ENCODE data around the gene STOM. TPM values are rescaled to one million over a fixed set of nuclear protein-coding genes. Genes with fewer than 3 reads are reported as not detected.
A peak's percentile ranks its signal among the peaks of the same experiment; 100 is the strongest.

The STOM gene
- total and polyA plus RNA-seq, 4 donors = 80.0 to 384 (median 245) TPM

- Histone ChIP-seq H3K4me3 (ENCODE audit: low read length in 2 of 2) (no peak overlapping the region), H3K9me3 (ENCODE audit: control insufficient read depth, low read length) (no peaks in the 10 kb centered on the region), H3K4me1 (ENCODE audit: control insufficient read depth in 1 of 2, insufficient read depth in 2 of 2, low read length in 2 of 2) (no peaks in the 10 kb centered on the region), H3K36me3 (ENCODE audit: control insufficient read depth in 1 of 2, insufficient read depth in 2 of 2, low read length in 1 of 2) (peaks cover 0 to 32% of the 10 kb centered on the region in 2 donors), H3K27ac (ENCODE audit: low read depth in 1 of 2, low read length in 2 of 2) (no peak overlapping the region), H3K27me3 (ENCODE audit: control insufficient read depth in 1 of 2, insufficient read depth in 2 of 2, low read length in 1 of 2) (no peaks in the 10 kb centered on the region)
- intact Hi-C loops (cut with DNase I) = no loop called here
- 95 to 97% methylated on average over 10 of the region's 10 CpGs for WGBS, 2 donors
- DNase-seq (peak in 1 of 2 donors; percentile 55), ATAC-seq (ENCODE audit: low FRiP score) (no peak)
Measured at GRCh38 chr9:121313458-121314152, 56.4 kb downstream of the STOM start.

DNA sequence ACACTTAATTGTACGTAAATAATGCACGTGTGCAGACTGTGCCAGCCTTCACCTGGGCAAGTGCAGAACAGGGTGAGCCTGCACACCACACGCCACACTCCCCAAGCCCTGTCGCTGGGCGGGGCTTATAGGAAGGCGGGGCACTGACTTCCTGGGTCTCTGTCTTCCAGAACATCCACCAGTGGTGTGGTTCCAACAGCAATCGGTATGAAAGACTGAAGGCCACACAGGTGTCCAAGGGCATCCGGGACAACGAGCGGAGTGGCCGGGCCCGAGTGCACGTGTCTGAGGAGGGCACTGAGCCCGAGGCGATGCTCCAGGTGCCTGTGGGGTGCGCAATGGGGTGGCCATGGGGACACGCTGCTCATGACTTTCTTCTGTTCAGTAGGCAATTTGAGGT lies 57.9 kb downstream of the STOM start:
- H3K36me3 ChIP-seq (ENCODE audit: control insufficient read depth in 1 of 2, insufficient read depth in 2 of 2, low read length in 1 of 2) = peaks cover 2 to 32% of the 10 kb centered on the region in 2 donors
- 90% methylated on average over 17 of the region's 17 CpGs for WGBS, 2 donors
- no peaks in the 10 kb centered on the region for H3K27me3 ChIP-seq (ENCODE audit: control insufficient read depth in 1 of 2, insufficient read depth in 2 of 2, low read length in 1 of 2)
- intact Hi-C loops (cut with DNase I) = no loop called here
- H3K4me3 ChIP-seq (ENCODE audit: low read length in 2 of 2) = no peak overlapping the region
- DNase-seq (peak in 1 of 2 donors; percentile 62), ATAC-seq (ENCODE audit: low FRiP score) (no peak)
- no peaks in the 10 kb centered on the region for H3K9me3 ChIP-seq (ENCODE audit: control insufficient read depth, low read length)
- no peak overlapping the region for H3K27ac ChIP-seq (ENCODE audit: low read depth in 1 of 2, low read length in 2 of 2)
- no peaks in the 10 kb centered on the region for H3K4me1 ChIP-seq (ENCODE audit: control insufficient read depth in 1 of 2, insufficient read depth in 2 of 2, low read length in 2 of 2)

DNA sequence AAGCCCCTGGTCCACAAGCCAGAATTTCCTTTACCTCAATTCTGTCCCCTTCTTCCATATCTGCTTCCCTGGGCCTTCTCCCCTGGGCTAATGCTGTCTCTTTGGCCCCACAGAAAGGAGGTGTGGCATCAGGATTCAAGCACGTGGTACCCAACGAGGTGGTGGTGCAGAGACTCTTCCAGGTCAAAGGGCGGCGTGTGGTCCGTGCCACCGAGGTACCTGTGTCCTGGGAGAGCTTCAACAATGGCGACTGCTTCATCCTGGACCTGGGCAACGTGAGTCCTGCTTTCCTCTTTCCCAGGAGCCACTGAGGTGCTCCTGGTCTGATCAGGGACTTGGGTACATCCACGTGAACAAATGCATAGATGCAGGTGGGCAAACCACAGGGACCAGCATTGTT lies 59.5 kb downstream of the STOM start:
- Histone ChIP-seq H3K27me3 (ENCODE audit: control insufficient read depth in 1 of 2, insufficient read depth in 2 of 2, low read length in 1 of 2) (no peaks in the 10 kb centered on the region), H3K9me3 (ENCODE audit: control insufficient read depth, low read length) (no peaks in the 10 kb centered on the region), H3K4me1 (ENCODE audit: control insufficient read depth in 1 of 2, insufficient read depth in 2 of 2, low read length in 2 of 2) (no peaks in the 10 kb centered on the region), H3K36me3 (ENCODE audit: control insufficient read depth in 1 of 2, insufficient read depth in 2 of 2, low read length in 1 of 2) (peaks cover 2 to 30% of the 10 kb centered on the region in 2 donors), H3K4me3 (ENCODE audit: low read length in 2 of 2) (no peak overlapping the region), H3K27ac (ENCODE audit: low read depth in 1 of 2, low read length in 2 of 2) (no peak overlapping the region)
- ATAC-seq (ENCODE audit: low FRiP score) (no peak), DNase-seq (peak in 1 of 2 donors; percentile 37)
- intact Hi-C loops (cut with DNase I) = no loop called here
- 74 to 78% methylated on average over 9 of the region's 9 CpGs for WGBS, 2 donors

- Histone ChIP-seq H3K9me3 (ENCODE audit: control insufficient read depth, low read length) (no peaks in the 10 kb centered on the region), H3K27me3 (ENCODE audit: control insufficient read depth in 1 of 2, insufficient read depth in 2 of 2, low read length in 1 of 2) (no peaks in the 10 kb centered on the region), H3K27ac (ENCODE audit: low read depth in 1 of 2, low read length in 2 of 2) (peak overlapping the region in 1 of 2 donors; percentile 26), H3K4me3 (ENCODE audit: low read length in 2 of 2) (no peak overlapping the region), H3K4me1 (ENCODE audit: control insufficient read depth in 1 of 2, insufficient read depth in 2 of 2, low read length in 2 of 2) (peaks cover 0 to 3% of the 10 kb centered on the region in 2 donors), H3K36me3 (ENCODE audit: control insufficient read depth in 1 of 2, insufficient read depth in 2 of 2, low read length in 1 of 2) (peaks cover 2 to 30% of the 10 kb centered on the region in 2 donors)
- ATAC-seq (ENCODE audit: low FRiP score) (no peak), DNase-seq (no peak)
- intact Hi-C loops (cut with DNase I) = no loop called here
- WGBS, 2 donors = 80 to 97% methylated on average over 7 of the region's 7 CpGs
Measured at GRCh38 chr9:121309833-121310425, 60.1 kb downstream of the STOM start.

- intact Hi-C loops (cut with DNase I) = no loop called here
- Histone ChIP-seq H3K27me3 (ENCODE audit: control insufficient read depth in 1 of 2, insufficient read depth in 2 of 2, low read length in 1 of 2) (no peaks in the 10 kb centered on the region), H3K36me3 (ENCODE audit: control insufficient read depth in 1 of 2, insufficient read depth in 2 of 2, low read length in 1 of 2) (peaks cover 2 to 34% of the 10 kb centered on the region in 2 donors), H3K4me3 (ENCODE audit: low read length in 2 of 2) (no peak overlapping the region), H3K27ac (ENCODE audit: low read depth in 1 of 2, low read length in 2 of 2) (peak overlapping the region in 1 of 2 donors; percentile 26), H3K4me1 (ENCODE audit: control insufficient read depth in 1 of 2, insufficient read depth in 2 of 2, low read length in 2 of 2) (peaks cover 0 to 3% of the 10 kb centered on the region in 2 donors), H3K9me3 (ENCODE audit: control insufficient read depth, low read length) (no peaks in the 10 kb centered on the region)
- DNase-seq (no peak), ATAC-seq (ENCODE audit: low FRiP score) (no peak)
- 87 to 89% methylated on average over 6 of the region's 6 CpGs for WGBS, 2 donors
Measured at GRCh38 chr9:121309171-121309570, 60.9 kb downstream of the STOM start.

DNA sequence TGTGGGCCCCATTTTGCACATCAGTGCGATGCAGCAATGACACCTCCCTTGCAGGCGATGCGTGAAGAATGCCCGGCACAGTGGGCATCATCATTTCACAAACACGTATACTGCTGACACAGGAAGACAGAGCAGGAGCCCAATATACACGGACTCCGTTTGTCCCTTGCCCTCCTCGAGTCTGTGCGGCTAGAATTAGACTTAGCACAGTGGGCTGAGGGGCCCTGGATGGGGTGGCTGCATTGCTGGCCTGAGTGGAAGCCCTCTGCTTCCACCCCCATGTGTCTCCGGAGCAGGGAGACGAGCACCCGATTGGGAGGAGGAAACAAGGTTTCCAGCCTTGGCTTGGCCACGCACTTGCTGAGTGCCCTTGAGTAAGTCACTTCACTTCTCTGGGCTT lies 61.3 kb downstream of the STOM start:
- ATAC-seq (ENCODE audit: low FRiP score) (no peak), DNase-seq (peak in 1 of 2 donors; percentile 59)
- H3K9me3 ChIP-seq (ENCODE audit: control insufficient read depth, low read length) = no peaks in the 10 kb centered on the region
- no peak overlapping the region for H3K27ac ChIP-seq (ENCODE audit: low read depth in 1 of 2, low read length in 2 of 2)
- intact Hi-C loops (cut with DNase I) = no loop called here
- H3K4me3 ChIP-seq (ENCODE audit: low read length in 2 of 2) = no peak overlapping the region
- no peaks in the 10 kb centered on the region for H3K27me3 ChIP-seq (ENCODE audit: control insufficient read depth in 1 of 2, insufficient read depth in 2 of 2, low read length in 1 of 2)
- 85 to 87% methylated on average over 13 of the region's 13 CpGs for WGBS, 2 donors
- H3K36me3 ChIP-seq (ENCODE audit: control insufficient read depth in 1 of 2, insufficient read depth in 2 of 2, low read length in 1 of 2) = peaks cover 2 to 33% of the 10 kb centered on the region in 2 donors
- H3K4me1 ChIP-seq (ENCODE audit: control insufficient read depth in 1 of 2, insufficient read depth in 2 of 2, low read length in 2 of 2) = peaks cover 0 to 3% of the 10 kb centered on the region in 2 donors

DNA sequence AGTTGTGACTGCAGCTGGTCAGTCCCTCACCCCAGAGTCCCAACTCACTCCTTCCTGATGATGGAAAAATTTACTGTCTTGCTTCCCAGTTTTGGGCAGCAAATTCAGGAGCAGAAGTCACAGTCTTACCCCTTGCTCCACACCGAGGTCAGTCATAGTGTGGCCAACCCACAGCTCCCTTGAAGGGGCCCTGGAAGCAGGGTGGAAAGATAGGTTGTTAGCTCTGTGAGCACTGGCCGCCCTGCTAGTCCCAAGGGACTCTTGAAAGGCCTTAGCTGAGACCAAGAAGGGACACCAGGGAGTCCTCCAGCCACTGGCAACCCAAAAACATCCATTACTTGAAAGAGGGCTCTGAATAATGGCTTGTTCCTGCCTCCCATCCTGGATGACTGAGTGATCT lies 62.1 kb downstream of the STOM start:
- Histone ChIP-seq H3K27me3 (ENCODE audit: control insufficient read depth in 1 of 2, insufficient read depth in 2 of 2, low read length in 1 of 2) (no peaks in the 10 kb centered on the region), H3K27ac (ENCODE audit: low read depth in 1 of 2, low read length in 2 of 2) (peak overlapping the region in 1 of 2 donors; percentile 7), H3K4me1 (ENCODE audit: control insufficient read depth in 1 of 2, insufficient read depth in 2 of 2, low read length in 2 of 2) (peaks cover 0 to 3% of the 10 kb centered on the region in 2 donors), H3K9me3 (ENCODE audit: control insufficient read depth, low read length) (no peaks in the 10 kb centered on the region), H3K36me3 (ENCODE audit: control insufficient read depth in 1 of 2, insufficient read depth in 2 of 2, low read length in 1 of 2) (peaks cover 2 to 34% of the 10 kb centered on the region in 2 donors), H3K4me3 (ENCODE audit: low read length in 2 of 2) (no peak overlapping the region)
- DNase-seq (peak in 1 of 2 donors; percentile 55), ATAC-seq (ENCODE audit: low FRiP score) (no peak)
- intact Hi-C loops (cut with DNase I) = no loop called here
- 72 to 75% methylated on average over 2 of the region's 2 CpGs for WGBS, 2 donors

- peaks cover 0 to 3% of the 10 kb centered on the region in 2 donors for H3K4me1 ChIP-seq (ENCODE audit: control insufficient read depth in 1 of 2, insufficient read depth in 2 of 2, low read length in 2 of 2)
- H3K27me3 ChIP-seq (ENCODE audit: control insufficient read depth in 1 of 2, insufficient read depth in 2 of 2, low read length in 1 of 2) = no peaks in the 10 kb centered on the region
- H3K27ac ChIP-seq (ENCODE audit: low read depth in 1 of 2, low read length in 2 of 2) = peak overlapping the region; percentile 33 to 49
- ATAC-seq (ENCODE audit: low FRiP score) = peak; percentile 71
- H3K4me3 ChIP-seq (ENCODE audit: low read length in 2 of 2) = no peak overlapping the region
- 47 to 53% methylated on average over 13 of the region's 13 CpGs for WGBS, 2 donors
- intact Hi-C loops (cut with DNase I) = no loop called here
- peaks cover 2 to 27% of the 10 kb centered on the region in 2 donors for H3K36me3 ChIP-seq (ENCODE audit: control insufficient read depth in 1 of 2, insufficient read depth in 2 of 2, low read length in 1 of 2)
- peak; percentile 79 to 85 for DNase-seq
- H3K9me3 ChIP-seq (ENCODE audit: control insufficient read depth, low read length) = no peaks in the 10 kb centered on the region
Measured at GRCh38 chr9:121305269-121305994, 64.6 kb downstream of the STOM start.
